ENCODE results near the gene RIOK3.
"Not testable (repeated sequence)": the region's sequence is repeated elsewhere in the genome, so short reads cannot be mapped to it uniquely, and the experiment has no call there.

RIOK3 gene

DNA sequence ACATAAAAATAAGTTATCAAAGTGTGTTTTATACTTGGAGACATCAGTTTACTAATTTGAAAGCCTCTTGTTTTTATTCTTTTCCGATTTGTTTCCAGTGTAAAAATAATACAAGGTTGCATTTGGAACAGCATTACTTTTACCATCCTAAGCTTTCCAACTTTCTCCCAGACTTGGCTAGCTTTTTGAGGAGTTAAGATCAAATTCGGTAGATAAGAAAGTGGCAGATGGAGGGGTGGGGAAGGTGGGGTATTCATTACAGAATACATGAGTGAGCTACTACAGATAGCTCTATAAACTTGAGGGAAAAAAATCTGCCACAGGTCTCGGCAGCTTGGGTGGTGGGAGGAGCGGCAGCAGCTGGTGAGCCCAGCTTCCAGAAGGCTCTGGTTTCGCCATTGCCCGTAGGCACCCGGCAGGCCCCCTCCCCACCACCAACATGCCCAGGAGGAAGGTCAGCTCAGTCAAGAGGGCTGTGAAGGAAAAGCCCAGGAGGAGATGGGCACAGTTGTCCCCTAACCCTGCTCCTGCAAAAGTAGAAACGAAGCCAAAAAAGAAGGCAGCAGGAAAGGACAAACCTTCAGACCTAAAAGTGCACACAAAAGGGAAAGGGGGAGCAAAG lies 31.6 kb downstream of the RIOK3 start:
- CTCF ChIA-PET: interaction anchor here (0.8 to 2.4 kb wide), 5 partner anchors 9 to 31 kb away, joined by 3 to 13 read pairs (median 4); partner anchors contain the start of gene RIOK3

DNA sequence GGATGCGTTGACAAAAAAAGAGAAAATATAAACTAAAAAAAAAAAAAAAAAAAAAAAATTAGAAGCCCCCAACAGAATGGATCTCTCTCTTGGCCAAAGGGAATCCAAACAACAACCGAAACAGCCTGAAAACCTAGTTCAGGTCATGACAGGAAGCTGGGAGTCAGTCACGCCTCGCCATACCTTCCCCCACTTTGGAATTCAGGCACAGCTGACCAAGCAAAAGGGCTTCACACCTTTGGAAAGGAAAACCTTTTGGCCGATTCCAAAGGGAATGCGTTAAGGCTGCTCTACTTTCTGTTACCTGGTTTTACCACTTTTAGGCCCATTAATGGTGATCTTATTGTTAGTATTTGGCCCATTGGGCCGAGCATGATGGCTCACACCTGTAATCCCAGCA lies 32.3 kb downstream of the RIOK3 start:
- H3K4me3 ChIP-seq (ENCODE audit: control insufficient read depth in 1 of 7, extremely low read depth in 1 of 7, insufficient read depth in 4 of 7, low read depth in 2 of 7, low read length in 6 of 7): no peak overlapping the region
- no peaks in the 10 kb centered on the region for H3K9me3 ChIP-seq (ENCODE audit: control extremely low read depth in 1 of 5, control insufficient read depth in 4 of 5, insufficient read depth in 2 of 5, low read depth in 1 of 5, low read length in 4 of 5)
- peaks cover 11 to 37% (median 18%) of the 10 kb centered on the region in 4 experiments for H3K4me1 ChIP-seq (ENCODE audit: control extremely low read depth in 1 of 4, control insufficient read depth in 4 of 4, insufficient read depth in 4 of 4, low read length in 3 of 4)
- WGBS (ENCODE audit: insufficient coverage): 98% methylated on average over 4 of the region's 7 CpGs
- H3K36me3 ChIP-seq (ENCODE audit: control insufficient read depth in 4 of 4, insufficient read depth in 4 of 4, low read length in 3 of 4): peaks cover 0 to 17% (median 14%) of the 10 kb centered on the region in 4 experiments
- POLR2A ChIA-PET: no interaction called here
- CTCF ChIA-PET: interaction anchor here (1.2 to 2.4 kb wide), 4 partner anchors 9 to 32 kb away, joined by 3 to 13 read pairs (median 8); partner anchors contain the start of gene RIOK3
- no peaks in the 10 kb centered on the region for H3K27me3 ChIP-seq (replicated peaks in 2 of 5; ENCODE audit: control insufficient read depth in 4 of 5, insufficient read depth in 5 of 5, low read length in 4 of 5)
- no peak for DNase-seq
- no peak overlapping the region for H3K27ac ChIP-seq (ENCODE audit: insufficient read depth in 1 of 2, low read depth in 1 of 2, low read length in 2 of 2, poor library complexity in 1 of 2, severe bottlenecking in 2 of 2)

More for the DNA sequence above, 31.6 kb downstream of the RIOK3 start:
- H3K36me3 ChIP-seq (ENCODE audit: control insufficient read depth in 4 of 4, insufficient read depth in 4 of 4, low read length in 3 of 4): peaks cover 0 to 21% (median 16%) of the 10 kb centered on the region in 4 experiments
- H3K9me3 ChIP-seq (ENCODE audit: control extremely low read depth in 1 of 5, control insufficient read depth in 4 of 5, insufficient read depth in 2 of 5, low read depth in 1 of 5, low read length in 4 of 5): no peaks in the 10 kb centered on the region
- 100% methylated on average over 3 of the region's 8 CpGs for WGBS (ENCODE audit: insufficient coverage)
- no peaks in the 10 kb centered on the region for H3K27me3 ChIP-seq (replicated peaks in 2 of 5; ENCODE audit: control insufficient read depth in 4 of 5, insufficient read depth in 5 of 5, low read length in 4 of 5)
- no peak for DNase-seq
- no peak overlapping the region for H3K4me3 ChIP-seq (ENCODE audit: control insufficient read depth in 1 of 7, extremely low read depth in 1 of 7, insufficient read depth in 4 of 7, low read depth in 2 of 7, low read length in 6 of 7)
- H3K27ac ChIP-seq (ENCODE audit: insufficient read depth in 1 of 2, low read depth in 1 of 2, low read length in 2 of 2, poor library complexity in 1 of 2, severe bottlenecking in 2 of 2): no peak overlapping the region
- POLR2A ChIA-PET: no interaction called here
- H3K4me1 ChIP-seq (ENCODE audit: control extremely low read depth in 1 of 4, control insufficient read depth in 4 of 4, insufficient read depth in 4 of 4, low read length in 3 of 4): peaks cover 11 to 43% (median 24%) of the 10 kb centered on the region in 4 experiments

DNA sequence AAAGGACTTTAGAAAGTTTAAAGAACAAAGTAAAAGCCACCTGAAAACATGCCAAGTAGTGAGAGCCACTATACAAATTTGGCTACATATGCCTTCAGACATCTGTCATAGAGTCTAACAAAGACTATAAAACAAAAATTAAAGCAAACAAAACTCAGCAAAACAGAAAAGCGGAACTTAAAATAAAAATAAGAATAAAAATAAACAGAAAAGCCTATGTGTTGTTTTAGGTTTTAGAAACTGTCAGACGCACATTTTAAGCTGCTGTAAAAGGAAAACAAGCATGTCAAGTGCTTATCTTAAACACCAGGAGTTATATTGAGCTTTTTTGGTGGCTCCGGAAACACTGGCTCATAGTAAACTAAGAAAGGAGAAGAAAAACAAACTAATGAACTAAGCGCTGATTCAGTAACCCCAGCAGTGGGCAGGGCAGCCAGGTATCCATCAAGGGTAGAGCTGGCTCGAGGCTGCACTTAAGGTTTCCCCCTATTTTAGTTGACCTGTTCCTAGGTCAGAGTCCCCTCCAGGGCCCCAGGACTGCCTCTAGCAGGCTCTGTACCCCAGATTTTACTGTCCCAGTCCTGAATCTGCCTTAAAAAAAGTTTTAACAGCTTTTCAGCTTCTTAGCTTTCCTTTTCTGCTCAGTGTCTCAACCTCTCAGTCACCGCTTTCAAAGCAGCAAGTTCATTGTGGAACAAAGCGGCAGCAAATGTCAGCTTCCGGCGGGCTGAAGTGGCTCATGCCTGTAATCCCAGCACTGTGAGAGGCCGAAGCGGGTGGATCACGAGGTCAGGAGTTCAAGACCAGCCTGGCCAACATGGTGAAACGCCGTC lies 34.9 kb downstream of the RIOK3 start:
- ChIA-PET POLR2A (interaction anchor here (0.7 to 2.0 kb wide), 5 partner anchors 8 to 34 kb away, joined by 3 to 7 read pairs (median 3); partner anchors contain the start of gene RMC1), CTCF (interaction anchor here (1.1 to 3.4 kb wide), 8 partner anchors 9 to 34 kb away, joined by 3 to 32 read pairs (median 5); partner anchors contain the start of gene RMC1)
- H3K27ac ChIP-seq (ENCODE audit: insufficient read depth in 1 of 2, low read depth in 1 of 2, low read length in 2 of 2, poor library complexity in 1 of 2, severe bottlenecking in 2 of 2): peak overlapping the region; percentile 89 to 97
- WGBS (ENCODE audit: insufficient coverage): 2% methylated on average over 12 of the region's 14 CpGs
- peaks cover 0 to 7% (median 3%) of the 10 kb centered on the region in 4 experiments for H3K36me3 ChIP-seq (ENCODE audit: control insufficient read depth in 4 of 4, insufficient read depth in 4 of 4, low read length in 3 of 4)
- DNase-seq: peak; percentile 90 to 98 (median 95)
- H3K27me3 ChIP-seq (replicated peaks in 2 of 5; ENCODE audit: control insufficient read depth in 4 of 5, insufficient read depth in 5 of 5, low read length in 4 of 5): no peaks in the 10 kb centered on the region
- H3K4me3 ChIP-seq (ENCODE audit: control insufficient read depth in 1 of 7, extremely low read depth in 1 of 7, insufficient read depth in 4 of 7, low read depth in 2 of 7, low read length in 6 of 7): peak overlapping the region; percentile 25 to 75 (median 67)
- peaks cover 0 to 3% (median 0%) of the 10 kb centered on the region in 5 experiments for H3K9me3 ChIP-seq (ENCODE audit: control extremely low read depth in 1 of 5, control insufficient read depth in 4 of 5, insufficient read depth in 2 of 5, low read depth in 1 of 5, low read length in 4 of 5)
- H3K4me1 ChIP-seq (ENCODE audit: control extremely low read depth in 1 of 4, control insufficient read depth in 4 of 4, insufficient read depth in 4 of 4, low read length in 3 of 4): peaks cover 6 to 33% (median 17%) of the 10 kb centered on the region in 4 experiments

GRCh38 chr18:23489586-23489985 lies 36.5 kb downstream of the RIOK3 start:
- peak overlapping the region in 1 of 2 experiments; percentile 58 for H3K27ac ChIP-seq (ENCODE audit: insufficient read depth in 1 of 2, low read depth in 1 of 2, low read length in 2 of 2, poor library complexity in 1 of 2, severe bottlenecking in 2 of 2)
- H3K36me3 ChIP-seq (ENCODE audit: control insufficient read depth in 4 of 4, insufficient read depth in 4 of 4, low read length in 3 of 4); H3K27me3 ChIP-seq (replicated peaks in 2 of 5; ENCODE audit: control insufficient read depth in 4 of 5, insufficient read depth in 5 of 5, low read length in 4 of 5); DNase-seq; H3K9me3 ChIP-seq (ENCODE audit: control extremely low read depth in 1 of 5, control insufficient read depth in 4 of 5, insufficient read depth in 2 of 5, low read depth in 1 of 5, low read length in 4 of 5); POLR2A ChIA-PET: not testable (repeated sequence)
- WGBS (ENCODE audit: insufficient coverage): 57% methylated on average over 2 of the region's 5 CpGs
- H3K4me3 ChIP-seq (ENCODE audit: control insufficient read depth in 1 of 7, extremely low read depth in 1 of 7, insufficient read depth in 4 of 7, low read depth in 2 of 7, low read length in 6 of 7): peak overlapping the region in 3 of 7 experiments; percentile 23 to 72 (median 26)
- peaks cover 6 to 35% (median 17%) of the 10 kb centered on the region in 4 experiments for H3K4me1 ChIP-seq (ENCODE audit: control extremely low read depth in 1 of 4, control insufficient read depth in 4 of 4, insufficient read depth in 4 of 4, low read length in 3 of 4)
- CTCF ChIA-PET: interaction anchor here (1.0 to 1.7 kb wide), 2 partner anchors 9 to 99 kb away, joined by 3 to 7 read pairs; no protein-coding TSS in a partner anchor

- Histone ChIP-seq H3K36me3 (ENCODE audit: control insufficient read depth in 4 of 4, insufficient read depth in 4 of 4, low read length in 3 of 4) (peaks cover 0 to 4% (median 0%) of the 10 kb centered on the region in 4 experiments), H3K4me1 (ENCODE audit: control extremely low read depth in 1 of 4, control insufficient read depth in 4 of 4, insufficient read depth in 4 of 4, low read length in 3 of 4) (peaks cover 17 to 48% (median 30%) of the 10 kb centered on the region in 4 experiments), H3K4me3 (ENCODE audit: control insufficient read depth in 1 of 7, extremely low read depth in 1 of 7, insufficient read depth in 4 of 7, low read depth in 2 of 7, low read length in 6 of 7) (no peak overlapping the region), H3K27me3 (replicated peaks in 2 of 5; ENCODE audit: control insufficient read depth in 4 of 5, insufficient read depth in 5 of 5, low read length in 4 of 5) (no peaks in the 10 kb centered on the region), H3K27ac (ENCODE audit: insufficient read depth in 1 of 2, low read depth in 1 of 2, low read length in 2 of 2, poor library complexity in 1 of 2, severe bottlenecking in 2 of 2) (no peak overlapping the region), H3K9me3 (ENCODE audit: control extremely low read depth in 1 of 5, control insufficient read depth in 4 of 5, insufficient read depth in 2 of 5, low read depth in 1 of 5, low read length in 4 of 5) (peaks cover 0 to 3% (median 0%) of the 10 kb centered on the region in 5 experiments)
- 100% methylated on average over 1 of the region's 1 CpG for WGBS (ENCODE audit: insufficient coverage)
- DNase-seq: no peak
- POLR2A ChIA-PET: no interaction called here
- CTCF ChIA-PET: no interaction called here
Measured at GRCh38 chr18:23493654-23494053, 40.6 kb downstream of the RIOK3 start.

- no peak for DNase-seq
- peaks cover 21 to 52% (median 40%) of the 10 kb centered on the region in 4 experiments for H3K4me1 ChIP-seq (ENCODE audit: control extremely low read depth in 1 of 4, control insufficient read depth in 4 of 4, insufficient read depth in 4 of 4, low read length in 3 of 4)
- H3K27ac ChIP-seq (ENCODE audit: insufficient read depth in 1 of 2, low read depth in 1 of 2, low read length in 2 of 2, poor library complexity in 1 of 2, severe bottlenecking in 2 of 2): peak overlapping the region in 1 of 2 experiments; percentile 69
- H3K9me3 ChIP-seq (ENCODE audit: control extremely low read depth in 1 of 5, control insufficient read depth in 4 of 5, insufficient read depth in 2 of 5, low read depth in 1 of 5, low read length in 4 of 5): peaks cover 0 to 3% (median 0%) of the 10 kb centered on the region in 5 experiments
- H3K4me3 ChIP-seq (ENCODE audit: control insufficient read depth in 1 of 7, extremely low read depth in 1 of 7, insufficient read depth in 4 of 7, low read depth in 2 of 7, low read length in 6 of 7): no peak overlapping the region
- WGBS (ENCODE audit: insufficient coverage): 93% methylated on average over 1 of the region's 1 CpG
- peaks cover 0 to 4% (median 0%) of the 10 kb centered on the region in 4 experiments for H3K36me3 ChIP-seq (ENCODE audit: control insufficient read depth in 4 of 4, insufficient read depth in 4 of 4, low read length in 3 of 4)
- POLR2A ChIA-PET: no interaction called here
- CTCF ChIA-PET: no interaction called here
- H3K27me3 ChIP-seq (replicated peaks in 2 of 5; ENCODE audit: control insufficient read depth in 4 of 5, insufficient read depth in 5 of 5, low read length in 4 of 5): no peaks in the 10 kb centered on the region
Measured at GRCh38 chr18:23494992-23495391, 41.9 kb downstream of the RIOK3 start.
